ENCODE data around the gene STK35. TPM values are rescaled to one million over a fixed set of nuclear protein-coding genes. Genes with fewer than 3 reads are reported as not detected.
"Not testable (repeated sequence)": the region's sequence is repeated elsewhere in the genome, so short reads cannot be mapped to it uniquely, and the experiment has no call there.

Gene STK35
- total RNA-seq, 1 experiment from 2014 or later, result 16.5 TPM

GRCh38 chr20:2179233-2179580 is 77.6 kb downstream of the STK35 start:
- no peak for DNase-seq
- Mint-ChIP-seq H3K36me3 (ENCODE audit: insufficient read depth, unreplicated experiment) (no peaks in the 10 kb centered on the region), H3K27me3 (ENCODE audit: unreplicated experiment) (peaks cover 86% of the 10 kb centered on the region), H3K27ac (ENCODE audit: unreplicated experiment) (no peak overlapping the region), H3K4me3 (ENCODE audit: low read depth, unreplicated experiment) (no peak overlapping the region), H3K9me3 (ENCODE audit: low read depth, unreplicated experiment) (no peaks in the 10 kb centered on the region), H3K4me1 (ENCODE audit: low read depth, unreplicated experiment) (no peaks in the 10 kb centered on the region)
- no peak for TF ChIP-seq CTCF (IDR thresholded peaks at IDR 0.05; ENCODE audit: unreplicated experiment)
- CTCF ChIA-PET, result no interaction called here
- no TSS peak for BruUV-seq (replicated peaks)
- intact Hi-C loops (cut with micrococcal nuclease; ENCODE audit: unreplicated experiment), result loop anchor here (10.0 kb wide), 1 partner anchor 74 kb away; the partner anchor contains the start of gene STK35

- no peaks in the 10 kb centered on the region for H3K36me3 Mint-ChIP-seq (ENCODE audit: insufficient read depth, unreplicated experiment)
- no peaks in the 10 kb centered on the region for H3K4me1 Mint-ChIP-seq (ENCODE audit: low read depth, unreplicated experiment)
- no peak for DNase-seq
- intact Hi-C loops (cut with micrococcal nuclease; ENCODE audit: unreplicated experiment), result loop anchor here (10.0 kb wide), 1 partner anchor 75 kb away; the partner anchor contains the start of gene STK35
- no peaks in the 10 kb centered on the region for H3K9me3 Mint-ChIP-seq (ENCODE audit: low read depth, unreplicated experiment)
- no peak overlapping the region for H3K4me3 Mint-ChIP-seq (ENCODE audit: low read depth, unreplicated experiment)
- CTCF ChIA-PET, result no interaction called here
- no peak for TF ChIP-seq CTCF (IDR thresholded peaks at IDR 0.05; ENCODE audit: unreplicated experiment)
- peaks cover 81% of the 10 kb centered on the region for H3K27me3 Mint-ChIP-seq (ENCODE audit: unreplicated experiment)
- no TSS peak for BruUV-seq (replicated peaks)
- H3K27ac Mint-ChIP-seq (ENCODE audit: unreplicated experiment), result no peak overlapping the region
Measured at GRCh38 chr20:2179949-2180348, 78.3 kb downstream of the STK35 start.

GRCh38 chr20:2183381-2183780 is 81.8 kb downstream of the STK35 start:
- BruUV-seq (replicated peaks), result no TSS peak
- TF ChIP-seq CTCF (IDR thresholded peaks at IDR 0.05; ENCODE audit: unreplicated experiment), result no peak
- H3K4me1 Mint-ChIP-seq (ENCODE audit: low read depth, unreplicated experiment), result no peaks in the 10 kb centered on the region
- no peak overlapping the region for H3K27ac Mint-ChIP-seq (ENCODE audit: unreplicated experiment)
- peaks cover 54% of the 10 kb centered on the region for H3K27me3 Mint-ChIP-seq (ENCODE audit: unreplicated experiment)
- no peak for DNase-seq
- H3K4me3 Mint-ChIP-seq (ENCODE audit: low read depth, unreplicated experiment), result no peak overlapping the region
- CTCF ChIA-PET, result interaction anchor here (0.6 kb wide), 1 partner anchor 870 kb away, joined by 3 read pairs; no protein-coding TSS in a partner anchor
- H3K36me3 Mint-ChIP-seq (ENCODE audit: insufficient read depth, unreplicated experiment), result no peaks in the 10 kb centered on the region
- intact Hi-C loops (cut with micrococcal nuclease; ENCODE audit: unreplicated experiment), result no loop called here
- H3K9me3 Mint-ChIP-seq (ENCODE audit: low read depth, unreplicated experiment), result no peaks in the 10 kb centered on the region

GRCh38 chr20:2184933-2185332 is 83.3 kb downstream of the STK35 start:
- BruUV-seq (replicated peaks); H3K4me1 Mint-ChIP-seq (ENCODE audit: low read depth, unreplicated experiment); H3K36me3 Mint-ChIP-seq (ENCODE audit: insufficient read depth, unreplicated experiment); DNase-seq; intact Hi-C loops (cut with micrococcal nuclease; ENCODE audit: unreplicated experiment); H3K9me3 Mint-ChIP-seq (ENCODE audit: low read depth, unreplicated experiment); H3K27ac Mint-ChIP-seq (ENCODE audit: unreplicated experiment); H3K4me3 Mint-ChIP-seq (ENCODE audit: low read depth, unreplicated experiment); CTCF ChIA-PET: not testable (repeated sequence)
- peaks cover 58% of the 10 kb centered on the region for H3K27me3 Mint-ChIP-seq (ENCODE audit: unreplicated experiment)

GRCh38 chr20:2195614-2196013 is 94.0 kb downstream of the STK35 start:
- no peak for DNase-seq
- intact Hi-C loops (cut with micrococcal nuclease; ENCODE audit: unreplicated experiment), result no loop called here
- Mint-ChIP-seq H3K4me1 (ENCODE audit: low read depth, unreplicated experiment) (no peaks in the 10 kb centered on the region), H3K4me3 (ENCODE audit: low read depth, unreplicated experiment) (no peak overlapping the region), H3K36me3 (ENCODE audit: insufficient read depth, unreplicated experiment) (no peaks in the 10 kb centered on the region), H3K27ac (ENCODE audit: unreplicated experiment) (no peak overlapping the region), H3K27me3 (ENCODE audit: unreplicated experiment) (peaks cover 81% of the 10 kb centered on the region), H3K9me3 (ENCODE audit: low read depth, unreplicated experiment) (no peaks in the 10 kb centered on the region)
- CTCF ChIA-PET, result no interaction called here
- TF ChIP-seq CTCF (IDR thresholded peaks at IDR 0.05; ENCODE audit: unreplicated experiment), result no peak
- BruUV-seq (replicated peaks), result no TSS peak

Data from Calu3 (cell line).